ENCODE results near the gene KCNG1.
"Not testable (repeated sequence)": the region's sequence is repeated elsewhere in the genome, so short reads cannot be mapped to it uniquely, and the experiment has no call there.

Gene KCNG1
- total RNA-seq: 0 to 0.46 (median 0.11) reads per million in 18 experiments

GRCh38 chr20:51022803-51023616 is at the start of gene KCNG1:
Gene KCNG1, minus strand, starts transcription at chr20:51023107. Its CDS starts 12,769 bp downstream, at chr20:51010338.
- peak; percentile 31 to 63 for DNase-seq

GRCh38 chr20:51070621-51071020 is 47.7 kb upstream of the KCNG1 start:
- DNase-seq: no peak

- DNase-seq: no peak
Measured at GRCh38 chr20:51067792-51068191, 44.9 kb upstream of the KCNG1 start.

GRCh38 chr20:51065615-51066014 is 42.7 kb upstream of the KCNG1 start:
- no peak for DNase-seq

- DNase-seq: no peak
Measured at GRCh38 chr20:51064137-51064536, 41.2 kb upstream of the KCNG1 start.

- no peak for DNase-seq
Measured at GRCh38 chr20:51062065-51062464, 39.2 kb upstream of the KCNG1 start.

- no peak for DNase-seq
Measured at GRCh38 chr20:51061418-51062045, 38.6 kb upstream of the KCNG1 start.

- DNase-seq: no peak
Measured at GRCh38 chr20:51060301-51060700, 37.4 kb upstream of the KCNG1 start.

- DNase-seq: peak; percentile 2 to 11
Measured at GRCh38 chr20:51059862-51060261, 37.0 kb upstream of the KCNG1 start.

GRCh38 chr20:51058017-51058416 is 35.1 kb upstream of the KCNG1 start:
- DNase-seq: no peak

- DNase-seq: no peak
Measured at GRCh38 chr20:51054233-51054632, 31.3 kb upstream of the KCNG1 start.

- no peak for DNase-seq
Measured at GRCh38 chr20:51050531-51051075, 27.7 kb upstream of the KCNG1 start.

GRCh38 chr20:51046021-51046985 is 23.4 kb upstream of the KCNG1 start:
- DNase-seq: no peak

GRCh38 chr20:51045492-51045891 is 22.6 kb upstream of the KCNG1 start:
- not testable (repeated sequence) for DNase-seq

GRCh38 chr20:51044796-51045195 is 21.9 kb upstream of the KCNG1 start:
- no peak for DNase-seq

- peak in 1 of 2 donors; percentile 20 for DNase-seq
Measured at GRCh38 chr20:51043811-51044210, 20.9 kb upstream of the KCNG1 start.

GRCh38 chr20:51042657-51043247 is 19.8 kb upstream of the KCNG1 start:
- no peak for DNase-seq

GRCh38 chr20:51042064-51042463 is 19.2 kb upstream of the KCNG1 start:
- no peak for DNase-seq

GRCh38 chr20:51037532-51038115 is 14.7 kb upstream of the KCNG1 start:
- no peak for DNase-seq

GRCh38 chr20:51036827-51037531 is 14.1 kb upstream of the KCNG1 start:
- no peak for DNase-seq

GRCh38 chr20:51036226-51036625 is 13.3 kb upstream of the KCNG1 start:
- DNase-seq: no peak
